BJ (cell line): Measurements from ENCODE around the gene SLAMF7. TPM values are rescaled to one million over a fixed set of nuclear protein-coding genes. Genes with fewer than 3 reads are reported as not detected.
"Not testable (repeated sequence)": the region's sequence is repeated elsewhere in the genome, so short reads cannot be mapped to it uniquely, and the experiment has no call there.

ENCODE experiments used
- CTCF ChIA-PET: fragments of 350-600 bp; formaldehyde crosslinking; extraction: SDS; loops from one replicate; lab custom pipeline; 2021; ENCODE audit warnings: antibody characterized with exemption, inconsistent platforms; lab: Yijun Ruan, JAX
- POLR2A ChIA-PET: fragments of 300-600 bp; sonication (Branson Sonifier 250); formaldehyde crosslinking; extraction: SDS; loops from one replicate; lab custom pipeline; 2021; ENCODE audit warnings: antibody characterized with exemption; lab: Charles Lee
- DNase-seq: peaks from one replicate; pipeline ENCODE4 v3.0.0-alpha.2; 2011; ENCODE audit warnings: low read depth
- H3K27me3 ChIP-seq: 2 replicates; pipeline ENCODE4 v1.6.0; 2011; ENCODE audit warnings: low read length; ENCODE audit not compliant: control insufficient read depth, insufficient read depth
- H3K36me3 ChIP-seq: 2 replicates; pipeline ENCODE4 v1.5.1; 2011; ENCODE audit warnings: low read length; ENCODE audit not compliant: control insufficient read depth, insufficient read depth
- H3K4me3 ChIP-seq: 2 replicates; pipeline ENCODE4 v1.5.1; 2011; ENCODE audit warnings: low read depth, mild to moderate bottlenecking, control low read depth, low read length
- polyA minus RNA-seq: library from RNA; depleted of rRNA, polyadenylated mRNA; stranded (reverse); fragments of >200 nt; gene quantifications from 2 replicates; pipeline ENCODE4 v1.2.3, GENCODE V29; 2011; rRNA and poly(A)+ RNA removed
- polyA plus RNA-seq: library from polyadenylated mRNA; depleted of rRNA; stranded (reverse); fragments of >200 nt; gene quantifications from 2 replicates; pipeline ENCODE4 v1.2.3, GENCODE V29; 2011; rRNA removed
- TF ChIP-seq, protein P1 (sequence below): IDR thresholded peaks from 2 replicates; pipeline ENCODE4 v1.5.1; 2011; ENCODE audit warnings: low read depth, mild to moderate bottlenecking, control low read depth, inconsistent platforms, low read length, moderate library complexity; ENCODE audit not compliant: insufficient read depth

The SLAMF7 gene, protein sequence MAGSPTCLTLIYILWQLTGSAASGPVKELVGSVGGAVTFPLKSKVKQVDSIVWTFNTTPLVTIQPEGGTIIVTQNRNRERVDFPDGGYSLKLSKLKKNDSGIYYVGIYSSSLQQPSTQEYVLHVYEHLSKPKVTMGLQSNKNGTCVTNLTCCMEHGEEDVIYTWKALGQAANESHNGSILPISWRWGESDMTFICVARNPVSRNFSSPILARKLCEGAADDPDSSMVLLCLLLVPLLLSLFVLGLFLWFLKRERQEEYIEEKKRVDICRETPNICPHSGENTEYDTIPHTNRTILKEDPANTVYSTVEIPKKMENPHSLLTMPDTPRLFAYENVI
- not detected in 2 replicates for polyA plus RNA-seq
- not detected in 2 replicates for polyA minus RNA-seq

DNA sequence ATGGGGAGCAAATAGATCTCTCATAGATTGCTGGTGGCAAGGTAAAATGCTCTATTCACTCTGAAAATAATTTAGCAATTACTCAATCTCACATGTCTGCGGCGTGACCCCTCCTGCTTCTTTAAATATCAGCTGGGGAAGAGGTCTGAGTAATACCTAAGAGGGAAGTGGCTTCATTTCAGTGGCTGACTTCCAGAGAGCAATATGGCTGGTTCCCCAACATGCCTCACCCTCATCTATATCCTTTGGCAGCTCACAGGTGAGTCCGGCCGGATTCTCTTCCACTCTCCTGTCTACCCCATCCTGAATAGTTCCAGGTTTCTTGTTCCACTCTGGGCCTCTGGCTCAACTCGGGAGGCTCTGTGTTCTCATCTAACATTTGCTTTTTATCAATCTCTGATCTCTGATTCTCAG, at the start of gene SLAMF7:
Gene SLAMF7, plus strand, starts transcription at position 150 of the 414 bp plus-strand sequence. Its CDS starts 55 bp downstream, at position 205.
- H3K36me3 ChIP-seq, result no peaks in the 10 kb centered on the region
- H3K4me3 ChIP-seq, result no peak within 1 kb of the TSS
- no peak for DNase-seq
- H3K27me3 ChIP-seq, result no peaks in the 10 kb centered on the region
- ChIA-PET POLR2A (no interaction called here), CTCF (interaction anchor here (1.5 to 1.7 kb wide), 2 partner anchors 9 to 12 kb away, joined by 3 to 10 read pairs; no protein-coding TSS in a partner anchor)
- TF ChIP-seq, protein P1, sequence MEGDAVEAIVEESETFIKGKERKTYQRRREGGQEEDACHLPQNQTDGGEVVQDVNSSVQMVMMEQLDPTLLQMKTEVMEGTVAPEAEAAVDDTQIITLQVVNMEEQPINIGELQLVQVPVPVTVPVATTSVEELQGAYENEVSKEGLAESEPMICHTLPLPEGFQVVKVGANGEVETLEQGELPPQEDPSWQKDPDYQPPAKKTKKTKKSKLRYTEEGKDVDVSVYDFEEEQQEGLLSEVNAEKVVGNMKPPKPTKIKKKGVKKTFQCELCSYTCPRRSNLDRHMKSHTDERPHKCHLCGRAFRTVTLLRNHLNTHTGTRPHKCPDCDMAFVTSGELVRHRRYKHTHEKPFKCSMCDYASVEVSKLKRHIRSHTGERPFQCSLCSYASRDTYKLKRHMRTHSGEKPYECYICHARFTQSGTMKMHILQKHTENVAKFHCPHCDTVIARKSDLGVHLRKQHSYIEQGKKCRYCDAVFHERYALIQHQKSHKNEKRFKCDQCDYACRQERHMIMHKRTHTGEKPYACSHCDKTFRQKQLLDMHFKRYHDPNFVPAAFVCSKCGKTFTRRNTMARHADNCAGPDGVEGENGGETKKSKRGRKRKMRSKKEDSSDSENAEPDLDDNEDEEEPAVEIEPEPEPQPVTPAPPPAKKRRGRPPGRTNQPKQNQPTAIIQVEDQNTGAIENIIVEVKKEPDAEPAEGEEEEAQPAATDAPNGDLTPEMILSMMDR, result no peak

DNA sequence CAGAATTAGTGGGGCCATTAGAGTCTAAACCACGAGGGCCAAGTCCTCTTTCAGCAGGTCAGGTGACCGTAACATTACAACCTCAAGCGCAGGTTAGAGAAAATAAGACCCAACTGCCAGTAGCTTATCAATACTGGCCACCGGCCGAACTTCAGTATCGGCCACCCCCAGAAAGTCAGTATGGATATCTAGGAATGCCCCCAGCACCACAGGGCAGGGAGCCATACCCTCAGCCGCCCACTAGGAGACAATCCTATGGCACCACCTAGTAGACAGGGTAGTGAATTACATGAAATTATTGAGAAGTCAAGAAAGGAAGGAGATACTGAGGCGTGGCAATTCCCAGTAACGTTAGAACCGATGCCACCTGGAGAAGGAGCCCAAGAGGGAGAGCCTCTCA, 46.7 kb upstream of the SLAMF7 start:
- CTCF ChIA-PET, result not testable (repeated sequence)

DNA sequence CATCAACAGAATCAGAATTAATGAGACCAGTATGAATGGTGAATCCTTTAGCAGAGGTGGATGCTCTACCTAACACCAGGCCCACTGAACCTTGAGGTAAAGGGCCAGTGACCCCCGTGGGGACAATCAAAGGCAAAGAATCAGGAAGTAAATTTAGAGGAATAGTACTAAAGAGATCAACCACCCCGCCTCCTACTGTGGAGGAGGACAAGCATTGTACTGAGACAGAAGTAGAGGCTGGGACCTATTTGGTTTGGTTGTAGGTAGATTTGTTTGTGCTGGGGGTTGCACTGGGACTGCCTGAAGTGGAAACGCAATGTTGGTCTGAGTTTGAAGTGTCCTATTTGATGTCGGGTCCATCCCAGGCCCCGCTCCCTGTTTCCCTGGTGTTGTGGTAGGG, 36.9 kb upstream of the SLAMF7 start:
- H3K27me3 ChIP-seq, result no peaks in the 10 kb centered on the region
- TF ChIP-seq, protein P1, result no peak
- H3K36me3 ChIP-seq, result no peaks in the 10 kb centered on the region
- ChIA-PET CTCF (no interaction called here), POLR2A (no interaction called here)
- DNase-seq, result no peak
- no peak overlapping the region for H3K4me3 ChIP-seq

More for the DNA sequence above, 46.7 kb upstream of the SLAMF7 start:
- H3K4me3 ChIP-seq, H3K27me3 ChIP-seq, H3K36me3 ChIP-seq, DNase-seq, POLR2A ChIA-PET: not testable (repeated sequence)

DNA sequence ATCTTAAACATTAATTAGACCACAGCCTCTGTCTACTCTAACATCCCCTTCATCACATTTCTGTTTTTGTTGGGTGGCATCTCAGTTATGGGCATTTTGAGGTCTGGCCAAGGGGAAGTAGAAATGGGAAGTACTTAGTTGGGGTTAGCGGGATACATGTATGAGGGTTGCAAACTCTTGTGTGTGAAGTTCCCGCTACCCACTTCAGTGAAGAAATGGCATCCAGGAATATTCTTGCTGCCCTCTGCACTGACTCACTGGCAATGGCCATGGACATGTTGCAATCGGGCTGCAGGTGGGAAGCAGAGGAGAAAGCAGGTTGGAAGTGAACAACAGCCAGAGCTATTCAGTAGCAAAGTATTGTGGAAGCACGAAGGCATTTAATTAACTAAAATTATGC, 34.8 kb upstream of the SLAMF7 start:
- POLR2A ChIA-PET, result no interaction called here
- TF ChIP-seq, protein P1, result no peak

DNA sequence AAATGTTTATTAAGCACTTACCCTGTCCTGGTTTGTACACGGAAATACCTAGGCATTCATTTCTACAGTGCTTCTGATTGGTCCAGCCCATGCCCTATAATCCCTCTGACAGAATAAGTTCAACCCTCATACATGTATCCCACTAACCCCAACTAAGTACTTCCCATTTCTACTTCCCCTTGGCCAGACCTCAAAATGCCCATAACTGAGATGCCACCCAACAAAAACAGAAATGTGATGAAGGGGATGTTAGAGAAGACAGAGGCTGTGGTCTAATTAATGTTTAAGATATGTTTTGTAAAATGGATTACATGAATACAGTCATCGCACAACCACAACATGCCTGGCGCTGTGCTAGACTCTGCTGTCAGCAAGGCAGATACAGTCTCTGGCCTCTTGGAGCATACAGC, 33.8 kb upstream of the SLAMF7 start:
- H3K27me3 ChIP-seq, CTCF ChIA-PET, H3K4me3 ChIP-seq, POLR2A ChIA-PET, DNase-seq, H3K36me3 ChIP-seq: not testable (repeated sequence)

More for the DNA sequence above, 34.8 kb upstream of the SLAMF7 start:
- Histone ChIP-seq H3K27me3 (peaks cover 1% of the 10 kb centered on the region; the same call in 1 of the 2 replicates), H3K36me3 (no peaks in the 10 kb centered on the region), H3K4me3 (no peak overlapping the region)
- no peak for DNase-seq
- CTCF ChIA-PET, result no interaction called here

DNA sequence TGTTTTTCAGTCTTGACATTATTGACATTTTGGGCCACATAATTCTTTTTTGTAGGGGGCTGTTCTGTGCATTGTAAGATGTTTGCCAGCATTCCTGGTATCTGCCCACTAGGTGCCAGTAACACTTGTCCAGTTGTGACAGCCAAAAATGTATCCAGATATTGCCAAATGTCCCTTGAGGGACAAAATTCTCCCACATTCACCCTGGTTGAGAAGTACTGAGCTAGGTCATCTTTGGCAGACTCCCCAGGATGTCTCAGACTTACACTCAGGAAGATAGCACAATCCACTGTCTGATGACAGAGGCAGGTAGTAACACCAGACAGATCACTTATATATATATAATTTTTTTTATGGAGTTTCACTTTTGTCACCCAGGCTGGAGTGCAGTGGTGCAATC, 33.3 kb upstream of the SLAMF7 start:
- Histone ChIP-seq H3K27me3 (peaks cover 1% of the 10 kb centered on the region; the same call in 1 of the 2 replicates), H3K36me3 (no peaks in the 10 kb centered on the region), H3K4me3 (no peak overlapping the region)
- ChIA-PET CTCF (no interaction called here), POLR2A (no interaction called here)
- DNase-seq, result no peak
- TF ChIP-seq, protein P1, result no peak
